Measurements from ENCODE around the gene ICAM1.
A peak's percentile ranks its signal among the peaks of the same experiment; 100 is the strongest.

- TF ChIP-seq CTCF (IDR thresholded peaks at IDR 0.05), result no peak
- peak; percentile 76 for TF ChIP-seq POLR2A (IDR thresholded peaks at IDR 0.05)
Measured at GRCh38 chr19:10332965-10333757, 62.2 kb downstream of the ICAM1 start, which contains the start of gene RAVER1.

Measured in right lobe of liver (tissue), 4 donors.